ENCODE results near the gene SPG11.

The SPG11 gene

DNA sequence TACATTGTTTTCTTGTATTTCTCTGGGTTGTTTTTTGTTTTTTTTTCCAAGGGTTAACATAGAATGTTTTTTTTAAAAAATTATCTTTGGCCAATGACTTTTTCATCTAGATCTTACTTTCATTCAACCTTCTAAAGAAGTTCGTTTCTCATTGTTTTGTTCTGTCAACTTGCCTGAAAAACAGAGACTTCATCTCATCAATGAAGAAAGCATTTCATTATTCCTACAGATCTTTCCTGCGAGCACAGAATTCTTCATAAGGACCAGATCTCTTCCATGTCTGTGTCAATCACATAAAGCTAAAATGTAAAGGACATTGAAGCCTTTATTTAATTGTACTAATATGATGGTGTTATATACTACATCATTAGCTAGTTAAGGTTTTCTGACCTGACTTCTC, 136.2 kb downstream of the SPG11 start:
- Histone ChIP-seq H3K9me3 (ENCODE audit: insufficient read depth, low read depth, low read length) (no peaks in the 10 kb centered on the region), H3K4me1 (ENCODE audit: insufficient read depth, low read length, poor library complexity, severe bottlenecking) (no peaks in the 10 kb centered on the region), H3K79me2 (ENCODE audit: insufficient read depth, low read length) (no peaks in the 10 kb centered on the region), H3K9ac (ENCODE audit: low read depth, low read length, poor library complexity, severe bottlenecking) (no peak overlapping the region), H2AFZ (ENCODE audit: low read length) (no peak overlapping the region), H3K4me3 (ENCODE audit: low read length, poor library complexity, severe bottlenecking) (no peak overlapping the region), H3F3A (ENCODE audit: low read depth) (peaks cover 3% of the 10 kb centered on the region; the same call in 1 of the 2 replicates), H3K9me2 (replicated peaks; ENCODE audit: low read depth, low read length) (no peaks in the 10 kb centered on the region), H3K4me2 (ENCODE audit: low read depth, low read length, poor library complexity, severe bottlenecking) (no peak overlapping the region), H4K20me1 (ENCODE audit: insufficient read depth, low read length, poor library complexity, severe bottlenecking) (no peaks in the 10 kb centered on the region), H3K27me3 (ENCODE audit: insufficient read depth, low read length, poor library complexity, severe bottlenecking) (no peaks in the 10 kb centered on the region), H3K36me3 (ENCODE audit: insufficient read depth, low read length) (peaks cover 34% of the 10 kb centered on the region; the same call in 1 of the 2 replicates)
- TF ChIP-seq, protein P1, sequence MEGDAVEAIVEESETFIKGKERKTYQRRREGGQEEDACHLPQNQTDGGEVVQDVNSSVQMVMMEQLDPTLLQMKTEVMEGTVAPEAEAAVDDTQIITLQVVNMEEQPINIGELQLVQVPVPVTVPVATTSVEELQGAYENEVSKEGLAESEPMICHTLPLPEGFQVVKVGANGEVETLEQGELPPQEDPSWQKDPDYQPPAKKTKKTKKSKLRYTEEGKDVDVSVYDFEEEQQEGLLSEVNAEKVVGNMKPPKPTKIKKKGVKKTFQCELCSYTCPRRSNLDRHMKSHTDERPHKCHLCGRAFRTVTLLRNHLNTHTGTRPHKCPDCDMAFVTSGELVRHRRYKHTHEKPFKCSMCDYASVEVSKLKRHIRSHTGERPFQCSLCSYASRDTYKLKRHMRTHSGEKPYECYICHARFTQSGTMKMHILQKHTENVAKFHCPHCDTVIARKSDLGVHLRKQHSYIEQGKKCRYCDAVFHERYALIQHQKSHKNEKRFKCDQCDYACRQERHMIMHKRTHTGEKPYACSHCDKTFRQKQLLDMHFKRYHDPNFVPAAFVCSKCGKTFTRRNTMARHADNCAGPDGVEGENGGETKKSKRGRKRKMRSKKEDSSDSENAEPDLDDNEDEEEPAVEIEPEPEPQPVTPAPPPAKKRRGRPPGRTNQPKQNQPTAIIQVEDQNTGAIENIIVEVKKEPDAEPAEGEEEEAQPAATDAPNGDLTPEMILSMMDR (conservative IDR thresholded peaks at IDR 0.05; ENCODE audit: low read length) = no peak
- TF ChIP-seq EZH2phosphoT487 (IDR thresholded peaks at IDR 0.05; ENCODE audit: borderline replicate concordance) = no peak

DNA sequence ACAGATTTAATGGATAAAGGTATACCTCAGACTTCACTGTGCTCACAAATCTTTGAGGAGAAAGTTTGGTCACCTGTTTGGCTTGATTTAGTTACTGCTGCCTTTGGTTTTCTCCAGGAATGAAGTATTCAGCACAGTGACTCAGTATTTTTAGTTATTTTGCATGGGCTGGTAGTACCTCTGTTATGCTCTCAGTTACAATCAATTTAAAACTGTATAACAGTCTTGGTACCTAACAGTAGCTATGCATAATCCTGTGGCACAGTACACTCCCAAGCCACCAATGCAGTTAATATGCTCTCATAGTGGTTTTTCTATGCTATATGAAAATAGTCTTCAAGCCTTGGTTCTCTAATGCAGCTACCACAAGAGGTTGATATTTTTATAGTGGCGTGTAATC, 138.4 kb downstream of the SPG11 start:
- no peaks in the 10 kb centered on the region for H4K20me1 ChIP-seq (ENCODE audit: insufficient read depth, low read length, poor library complexity, severe bottlenecking)
- H3K9me3 ChIP-seq (ENCODE audit: insufficient read depth, low read depth, low read length) = no peaks in the 10 kb centered on the region
- no peak overlapping the region for H3K4me2 ChIP-seq (ENCODE audit: low read depth, low read length, poor library complexity, severe bottlenecking)
- TF ChIP-seq, protein P1 (conservative IDR thresholded peaks at IDR 0.05; ENCODE audit: low read length) = no peak
- TF ChIP-seq EZH2phosphoT487 (IDR thresholded peaks at IDR 0.05; ENCODE audit: borderline replicate concordance) = no peak
- H3K9ac ChIP-seq (ENCODE audit: low read depth, low read length, poor library complexity, severe bottlenecking) = no peak overlapping the region
- no peaks in the 10 kb centered on the region for H3K4me1 ChIP-seq (ENCODE audit: insufficient read depth, low read length, poor library complexity, severe bottlenecking)
- H3K27me3 ChIP-seq (ENCODE audit: insufficient read depth, low read length, poor library complexity, severe bottlenecking) = no peaks in the 10 kb centered on the region
- H2AFZ ChIP-seq (ENCODE audit: low read length) = no peak overlapping the region
- peaks cover 53% of the 10 kb centered on the region; the same call in 1 of the 2 replicates for H3K36me3 ChIP-seq (ENCODE audit: insufficient read depth, low read length)
- H3F3A ChIP-seq (ENCODE audit: low read depth) = peaks cover 3% of the 10 kb centered on the region; the same call in 1 of the 2 replicates
- H3K79me2 ChIP-seq (ENCODE audit: insufficient read depth, low read length) = no peaks in the 10 kb centered on the region
- H3K9me2 ChIP-seq (replicated peaks; ENCODE audit: low read depth, low read length) = no peaks in the 10 kb centered on the region
- H3K4me3 ChIP-seq (ENCODE audit: low read length, poor library complexity, severe bottlenecking) = no peak overlapping the region

DNA sequence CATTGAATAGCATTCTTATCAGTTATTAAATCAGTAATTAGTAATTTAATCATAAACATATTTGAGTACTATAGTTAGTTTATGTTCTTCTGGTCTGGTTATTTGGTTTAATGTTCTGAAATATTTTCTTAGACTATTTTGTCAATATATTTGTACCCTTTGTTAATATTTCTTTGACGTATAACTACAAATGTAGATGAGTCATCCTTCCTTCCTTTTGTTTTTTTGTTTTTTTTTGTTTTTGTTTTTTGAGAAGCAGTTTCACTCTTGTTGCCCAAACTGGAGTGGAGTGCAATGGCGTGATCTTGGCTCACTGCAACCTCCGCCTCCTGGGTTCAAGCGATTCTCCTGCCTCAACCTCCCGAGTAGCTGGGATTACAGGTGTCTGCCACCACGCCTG, 143.9 kb downstream of the SPG11 start:
- Histone ChIP-seq H3K27me3 (ENCODE audit: insufficient read depth, low read length, poor library complexity, severe bottlenecking) (no peaks in the 10 kb centered on the region), H3K9me3 (ENCODE audit: insufficient read depth, low read depth, low read length) (no peaks in the 10 kb centered on the region), H3K4me1 (ENCODE audit: insufficient read depth, low read length, poor library complexity, severe bottlenecking) (no peaks in the 10 kb centered on the region), H3K4me2 (ENCODE audit: low read depth, low read length, poor library complexity, severe bottlenecking) (no peak overlapping the region), H3F3A (ENCODE audit: low read depth) (no peaks in the 10 kb centered on the region), H2AFZ (ENCODE audit: low read length) (no peak overlapping the region), H3K79me2 (ENCODE audit: insufficient read depth, low read length) (no peaks in the 10 kb centered on the region), H4K20me1 (ENCODE audit: insufficient read depth, low read length, poor library complexity, severe bottlenecking) (peaks cover 2% of the 10 kb centered on the region), H3K9me2 (replicated peaks; ENCODE audit: low read depth, low read length) (no peaks in the 10 kb centered on the region), H3K4me3 (ENCODE audit: low read length, poor library complexity, severe bottlenecking) (no peak overlapping the region), H3K36me3 (ENCODE audit: insufficient read depth, low read length) (peaks cover 85% of the 10 kb centered on the region), H3K9ac (ENCODE audit: low read depth, low read length, poor library complexity, severe bottlenecking) (no peak overlapping the region)
- TF ChIP-seq, protein P1 (conservative IDR thresholded peaks at IDR 0.05; ENCODE audit: low read length) = no peak
- no peak for TF ChIP-seq EZH2phosphoT487 (IDR thresholded peaks at IDR 0.05; ENCODE audit: borderline replicate concordance)
